Ascending aorta (tissue), 2 donors: ENCODE data around the gene TMPRSS3. TPM values are rescaled to one million over a fixed set of nuclear protein-coding genes. Genes with fewer than 3 reads are reported as not detected.
A peak's percentile ranks its signal among the peaks of the same experiment; 100 is the strongest.

ENCODE experiments used
- DNase-seq, 2 donors: peaks; one replicate each; pipeline ENCODE4 v3.0.0-alpha.2; 2019; ENCODE audit warnings: low spot score in 2 of 2
- H3K27ac ChIP-seq, 2 donors: fragments of 200-600 bp; sonication (generic); one replicate each; pipeline ENCODE4 v1.5.1; 2016 to 2017; ENCODE audit warnings: mild to moderate bottlenecking in 1 of 2
- H3K27me3 ChIP-seq: fragments of 200-600 bp; sonication (generic); one replicate; pipeline ENCODE4 v1.5.1; 2017
- H3K36me3 ChIP-seq, 2 donors: fragments of 200-600 bp; sonication (generic); one replicate each; pipeline ENCODE4 v1.5.1; 2016
- H3K4me1 ChIP-seq, 2 donors: fragments of 200-600 bp; sonication (generic); one replicate each; pipeline ENCODE4 v1.5.1; 2016 to 2017; ENCODE audit warnings: mild to moderate bottlenecking in 1 of 2
- H3K4me3 ChIP-seq, 2 donors: fragments of 200-600 bp; sonication (generic); one replicate each; pipeline ENCODE4 v1.5.1; 2016 to 2017; ENCODE audit warnings: mild to moderate bottlenecking in 1 of 2
- H3K9me3 ChIP-seq, 2 donors: fragments of 200-600 bp; sonication (generic); one replicate each; pipeline ENCODE4 v1.5.1; 2016
- CTCF ChIP-seq, 3 experiments: fragments of 200-600 bp in 2 of 3; fragments of 450-650 bp in 1 of 3; sonication (generic) in 2 of 3; IDR thresholded peaks; one replicate each; pipeline ENCODE4 v1.5.1; 2016 to 2019; ENCODE audit warnings: antibody characterized with exemption in 3 of 3, mild to moderate bottlenecking in 1 of 3, moderate library complexity in 1 of 3
- intact Hi-C: fragments of 100-400 bp; cut with DNase I; formaldehyde crosslinking; loops from one replicate; pipeline ENCODE4 v1.15.1; 2023
- total RNA-seq: library from RNA; depleted of rRNA; stranded (reverse); fragments of >200 nt; gene quantifications from one replicate; pipeline ENCODE4 v1.1.0, GENCODE V29; 2016

Gene TMPRSS3
- total RNA-seq, 1 donor from 2014 or later: not detected

GRCh38 chr21:42337830-42338728 lies 57.8 kb downstream of the TMPRSS3 start:
- Histone ChIP-seq H3K36me3 (no peaks in the 10 kb centered on the region), H3K27me3 (no peaks in the 10 kb centered on the region), H3K4me1 (no peaks in the 10 kb centered on the region), H3K27ac (no peak overlapping the region), H3K4me3 (no peak overlapping the region), H3K9me3 (no peaks in the 10 kb centered on the region)
- DNase-seq: peak in 1 of 2 donors; percentile 73
- intact Hi-C loops: no loop called here
- TF ChIP-seq CTCF (IDR thresholded peaks at IDR 0.05): peak; percentile 9 to 34 (median 13)

- H3K27ac ChIP-seq: no peak overlapping the region
- intact Hi-C loops: no loop called here
- H3K4me1 ChIP-seq: no peaks in the 10 kb centered on the region
- no peak overlapping the region for H3K4me3 ChIP-seq
- H3K36me3 ChIP-seq: no peaks in the 10 kb centered on the region
- H3K9me3 ChIP-seq: peaks cover 0 to 1% of the 10 kb centered on the region in 2 donors
- no peak for TF ChIP-seq CTCF (IDR thresholded peaks at IDR 0.05)
- DNase-seq: no peak
- H3K27me3 ChIP-seq: no peaks in the 10 kb centered on the region
Measured at GRCh38 chr21:42337276-42337675, 58.6 kb downstream of the TMPRSS3 start.

GRCh38 chr21:42336054-42336453 lies 59.8 kb downstream of the TMPRSS3 start:
- H3K9me3 ChIP-seq: peaks cover 0 to 5% of the 10 kb centered on the region in 2 donors

GRCh38 chr21:42332557-42333317 lies 63.1 kb downstream of the TMPRSS3 start:
- peaks cover 3 to 5% of the 10 kb centered on the region in 2 donors for H3K9me3 ChIP-seq
- H3K27ac ChIP-seq: no peak overlapping the region
- intact Hi-C loops: no loop called here
- no peaks in the 10 kb centered on the region for H3K27me3 ChIP-seq
- H3K36me3 ChIP-seq: no peaks in the 10 kb centered on the region
- H3K4me1 ChIP-seq: no peaks in the 10 kb centered on the region
- no peak for DNase-seq
- H3K4me3 ChIP-seq: no peak overlapping the region
- no peak for TF ChIP-seq CTCF (IDR thresholded peaks at IDR 0.05)

More at GRCh38 chr21:42336054-42336453, 59.8 kb downstream of the TMPRSS3 start:
- no peak overlapping the region for H3K27ac ChIP-seq
- no peak for TF ChIP-seq CTCF (IDR thresholded peaks at IDR 0.05)
- no peak overlapping the region for H3K4me3 ChIP-seq
- DNase-seq: no peak
- H3K36me3 ChIP-seq: no peaks in the 10 kb centered on the region
- intact Hi-C loops: no loop called here
- H3K4me1 ChIP-seq: no peaks in the 10 kb centered on the region
- H3K27me3 ChIP-seq: no peaks in the 10 kb centered on the region

GRCh38 chr21:42331660-42332059 lies 64.2 kb downstream of the TMPRSS3 start:
- Histone ChIP-seq H3K27ac (no peak overlapping the region), H3K36me3 (no peaks in the 10 kb centered on the region), H3K27me3 (no peaks in the 10 kb centered on the region), H3K4me1 (no peaks in the 10 kb centered on the region), H3K4me3 (no peak overlapping the region), H3K9me3 (peaks cover 3 to 5% of the 10 kb centered on the region in 2 donors)
- intact Hi-C loops: no loop called here
- DNase-seq: no peak
- no peak for TF ChIP-seq CTCF (IDR thresholded peaks at IDR 0.05)
